ENCODE data around the gene ZBTB7C. TPM values are rescaled to one million over a fixed set of nuclear protein-coding genes. Genes with fewer than 3 reads are reported as not detected.

ZBTB7C gene
- total RNA-seq, 1 donor from 2014 or later, result 1.1 TPM

DNA sequence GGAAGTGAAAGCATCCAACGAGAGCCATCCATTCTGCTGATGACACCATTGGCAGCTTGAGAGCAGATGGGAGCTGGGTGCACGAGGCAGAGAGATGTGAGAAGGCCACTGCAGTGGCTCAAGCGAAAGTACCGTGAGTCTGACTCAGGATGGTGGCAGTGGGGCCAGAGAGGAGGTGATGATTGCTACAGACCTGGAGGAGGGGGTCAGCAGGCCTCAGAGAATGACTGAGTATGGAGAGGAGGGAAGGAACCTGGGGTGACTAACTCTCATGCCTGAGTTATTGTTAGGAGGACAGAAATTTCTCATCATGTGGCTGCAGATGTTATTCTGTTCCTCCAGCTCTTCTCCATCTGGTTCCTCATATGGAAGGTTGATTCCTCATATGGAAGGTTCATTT lies 8.8 kb upstream of the ZBTB7C start:
- peaks cover 11% of the 10 kb centered on the region for H3K27me3 ChIP-seq (ENCODE audit: control insufficient read depth, insufficient read depth, low read length)
- H3K36me3 ChIP-seq (ENCODE audit: control insufficient read depth, insufficient read depth, low read length), result no peaks in the 10 kb centered on the region
- H3K4me3 ChIP-seq (ENCODE audit: low read depth, low read length), result no peak overlapping the region
- TF ChIP-seq, protein P1, sequence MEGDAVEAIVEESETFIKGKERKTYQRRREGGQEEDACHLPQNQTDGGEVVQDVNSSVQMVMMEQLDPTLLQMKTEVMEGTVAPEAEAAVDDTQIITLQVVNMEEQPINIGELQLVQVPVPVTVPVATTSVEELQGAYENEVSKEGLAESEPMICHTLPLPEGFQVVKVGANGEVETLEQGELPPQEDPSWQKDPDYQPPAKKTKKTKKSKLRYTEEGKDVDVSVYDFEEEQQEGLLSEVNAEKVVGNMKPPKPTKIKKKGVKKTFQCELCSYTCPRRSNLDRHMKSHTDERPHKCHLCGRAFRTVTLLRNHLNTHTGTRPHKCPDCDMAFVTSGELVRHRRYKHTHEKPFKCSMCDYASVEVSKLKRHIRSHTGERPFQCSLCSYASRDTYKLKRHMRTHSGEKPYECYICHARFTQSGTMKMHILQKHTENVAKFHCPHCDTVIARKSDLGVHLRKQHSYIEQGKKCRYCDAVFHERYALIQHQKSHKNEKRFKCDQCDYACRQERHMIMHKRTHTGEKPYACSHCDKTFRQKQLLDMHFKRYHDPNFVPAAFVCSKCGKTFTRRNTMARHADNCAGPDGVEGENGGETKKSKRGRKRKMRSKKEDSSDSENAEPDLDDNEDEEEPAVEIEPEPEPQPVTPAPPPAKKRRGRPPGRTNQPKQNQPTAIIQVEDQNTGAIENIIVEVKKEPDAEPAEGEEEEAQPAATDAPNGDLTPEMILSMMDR (IDR thresholded peaks at IDR 0.05; ENCODE audit: insufficient read depth, low read length, poor library complexity, severe bottlenecking), result no peak
- DNase-seq (ENCODE audit: low read depth), result no peak

DNA sequence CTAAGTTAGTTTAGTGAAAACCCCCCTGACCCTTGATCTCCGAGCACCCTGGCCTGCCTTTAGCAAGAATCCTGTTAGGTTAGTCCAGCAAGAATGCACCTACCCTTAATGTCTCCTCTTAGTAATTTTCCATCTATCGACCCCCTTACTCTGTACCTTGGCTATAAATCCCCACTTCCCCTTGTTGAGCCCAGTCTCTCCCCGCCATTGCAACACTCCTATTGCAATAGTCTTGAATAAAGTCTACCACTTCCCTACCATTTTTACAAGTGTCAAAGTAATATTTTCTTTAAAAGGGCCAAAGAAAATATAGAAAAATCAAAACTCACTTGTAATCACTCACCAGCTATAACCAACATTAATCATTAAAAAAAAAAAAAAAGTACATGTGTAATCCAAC lies 4.2 kb upstream of the ZBTB7C start:
- TF ChIP-seq, protein P1 (IDR thresholded peaks at IDR 0.05; ENCODE audit: insufficient read depth, low read length, poor library complexity, severe bottlenecking), result no peak
- H3K36me3 ChIP-seq (ENCODE audit: control insufficient read depth, insufficient read depth, low read length), result no peaks in the 10 kb centered on the region
- peaks cover 21% of the 10 kb centered on the region for H3K27me3 ChIP-seq (ENCODE audit: control insufficient read depth, insufficient read depth, low read length)
- DNase-seq (ENCODE audit: low read depth), result no peak
- H3K4me3 ChIP-seq (ENCODE audit: low read depth, low read length), result no peak overlapping the region

DNA sequence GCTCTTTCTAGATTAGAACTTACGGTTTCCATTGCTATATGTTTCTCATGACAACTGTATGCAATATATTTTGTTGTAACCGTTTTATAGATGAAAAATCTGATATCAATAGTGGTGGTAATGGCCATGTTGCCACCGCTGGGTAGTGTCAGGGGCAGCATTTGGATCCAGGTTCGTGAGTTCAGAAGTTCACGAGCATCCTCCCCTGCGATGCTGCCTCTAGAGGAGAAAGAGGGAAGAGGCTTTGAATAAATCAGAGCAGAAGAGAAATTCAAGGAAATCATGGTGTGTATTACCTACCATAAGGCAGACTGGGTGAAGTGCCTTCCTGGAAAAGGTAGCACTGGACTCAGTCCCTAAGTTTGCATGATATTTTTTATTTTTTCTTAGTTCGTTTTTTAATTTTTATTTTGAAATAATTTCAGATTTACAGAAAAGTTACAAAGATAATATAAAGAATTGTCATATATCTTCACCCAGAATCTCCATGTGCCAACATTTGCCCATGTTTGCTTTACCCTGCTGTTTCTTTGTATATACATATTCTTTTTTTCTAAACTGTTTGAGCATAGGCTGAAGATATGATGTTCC lies 3.3 kb upstream of the ZBTB7C start:
- Histone ChIP-seq H3K36me3 (ENCODE audit: control insufficient read depth, insufficient read depth, low read length) (no peaks in the 10 kb centered on the region), H3K4me3 (ENCODE audit: low read depth, low read length) (no peak overlapping the region), H3K27me3 (ENCODE audit: control insufficient read depth, insufficient read depth, low read length) (peaks cover 30% of the 10 kb centered on the region)
- no peak for DNase-seq (ENCODE audit: low read depth)
- TF ChIP-seq, protein P1 (IDR thresholded peaks at IDR 0.05; ENCODE audit: insufficient read depth, low read length, poor library complexity, severe bottlenecking), result peak; percentile 78

DNA sequence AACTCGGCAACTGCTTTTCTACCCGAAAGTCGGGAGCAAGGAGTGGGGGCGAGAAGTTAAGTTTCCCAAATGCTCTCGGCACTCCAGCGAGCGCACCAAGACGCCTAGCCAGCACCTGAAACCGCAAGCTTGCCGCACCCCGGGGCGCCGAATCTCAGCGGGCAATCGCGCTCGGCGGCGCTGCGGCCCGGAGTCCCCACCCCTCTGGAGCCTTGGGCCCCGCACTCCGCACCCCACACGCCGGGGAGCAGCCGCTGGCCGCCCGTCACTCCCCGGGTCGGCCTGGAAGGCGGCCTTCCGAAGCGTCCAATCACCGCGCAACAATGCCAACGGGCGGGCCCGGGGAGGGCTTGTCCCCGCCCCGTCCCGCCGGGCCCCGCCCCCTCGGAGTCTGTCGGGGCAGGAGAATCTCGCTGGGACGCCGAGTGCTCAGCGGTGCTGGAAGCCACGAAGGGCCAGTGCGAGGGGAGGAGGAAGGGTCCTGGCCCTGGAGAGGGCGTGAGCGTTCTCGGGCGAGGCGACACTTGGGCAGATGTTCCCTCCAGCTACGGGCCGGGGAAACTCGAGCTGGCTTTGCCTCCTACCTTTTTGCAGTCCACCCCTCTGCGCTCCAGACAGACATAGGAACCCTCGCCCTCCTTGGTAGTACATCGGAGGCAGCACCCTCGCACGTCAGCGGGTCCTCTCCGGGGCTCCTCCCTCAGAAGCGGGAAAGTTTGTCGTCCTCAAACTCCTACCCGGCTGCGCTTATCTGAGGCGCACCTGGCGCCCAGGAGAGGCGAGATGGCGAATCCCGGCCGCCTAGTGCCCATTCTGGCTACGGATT lies 1.1 kb upstream of the ZBTB7C start:
- DNase-seq (ENCODE audit: low read depth), result no peak
- Histone ChIP-seq H3K4me3 (ENCODE audit: low read depth, low read length) (peak overlapping the region; percentile 59), H3K27me3 (ENCODE audit: control insufficient read depth, insufficient read depth, low read length) (peaks cover 32% of the 10 kb centered on the region), H3K36me3 (ENCODE audit: control insufficient read depth, insufficient read depth, low read length) (no peaks in the 10 kb centered on the region)
- TF ChIP-seq, protein P1 (IDR thresholded peaks at IDR 0.05; ENCODE audit: insufficient read depth, low read length, poor library complexity, severe bottlenecking), result peak; percentile 15

DNA sequence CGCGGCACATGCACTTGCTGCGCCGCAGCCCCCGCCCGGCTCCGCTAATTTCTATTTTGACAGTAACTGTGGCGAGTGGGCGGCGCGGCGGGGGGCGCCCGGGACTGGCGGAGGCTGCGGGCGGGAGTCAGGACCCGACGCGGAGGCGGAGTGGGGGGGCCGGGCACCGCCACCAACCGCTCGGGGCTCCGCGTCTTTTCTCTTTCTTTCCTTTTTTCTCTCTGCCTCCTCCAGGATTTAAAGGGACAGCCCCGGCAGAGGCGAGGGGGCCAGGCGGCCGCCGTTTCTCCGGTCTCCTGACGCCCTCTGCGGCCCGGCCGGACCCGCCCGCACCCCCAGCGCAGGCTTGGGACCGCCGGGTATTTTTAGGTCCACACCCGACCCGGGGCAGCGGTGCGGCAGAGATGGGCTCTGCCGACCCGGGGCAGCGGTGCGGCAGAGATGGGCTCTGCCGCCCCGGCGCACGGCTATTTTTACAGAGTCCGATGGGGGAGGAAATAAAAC lies 460 bp upstream of the ZBTB7C start:
- TF ChIP-seq, protein P1 (IDR thresholded peaks at IDR 0.05; ENCODE audit: insufficient read depth, low read length, poor library complexity, severe bottlenecking), result peak; percentile 18
- peaks cover 32% of the 10 kb centered on the region for H3K27me3 ChIP-seq (ENCODE audit: control insufficient read depth, insufficient read depth, low read length)
- H3K36me3 ChIP-seq (ENCODE audit: control insufficient read depth, insufficient read depth, low read length), result no peaks in the 10 kb centered on the region
- H3K4me3 ChIP-seq (ENCODE audit: low read depth, low read length), result peak overlapping the region; percentile 59
- no peak for DNase-seq (ENCODE audit: low read depth)

All from kidney epithelial cell (primary cell).